Testis (tissue), 2 donors: ENCODE data around the gene PMEL.

Experiments used
- CTCF ChIP-seq, 3 experiments: fragments of 450-650 bp in 2 of 3; fragments of 200-600 bp in 1 of 3; sonication (generic) in 1 of 3; IDR thresholded peaks; one replicate each; pipeline ENCODE4 v1.5.1; 2016 to 2019; ENCODE audit warnings: antibody characterized with exemption in 3 of 3, mild to moderate bottlenecking in 2 of 3, moderate library complexity in 1 of 3
- POLR2A ChIP-seq: fragments of 450-650 bp; IDR thresholded peaks from one replicate; pipeline ENCODE4 v1.6.1; 2017; ENCODE audit warnings: antibody characterized with exemption, mild to moderate bottlenecking, moderate library complexity

- TF ChIP-seq POLR2A (no peak), CTCF (IDR thresholded peaks at IDR 0.05) (no peak)
These were observed 34.5 kb downstream of the PMEL start for GRCh38 chr12:55931317-55931779.
